DLD1 (cell line): Measurements from ENCODE around the gene CTNNBL1.
"Not testable (repeated sequence)": the region's sequence is repeated elsewhere in the genome, so short reads cannot be mapped to it uniquely, and the experiment has no call there.

Experiments used
- in situ Hi-C: cut with HindIII; loops from 2 replicates; pipeline ENCODE4 v1.10.0; 2017; ENCODE audit warnings: low sequenced_read_pairs

The CTNNBL1 gene

GRCh38 chr20:37693635-37694626 is at the start of gene CTNNBL1:
Gene CTNNBL1 (plus strand): TSS chr20:37694030. CDS start chr20:37694123, 93 bp downstream.
- in situ Hi-C loops: no loop called here

- in situ Hi-C loops: loop anchor here (5.0 kb wide), 1 partner anchor 63 kb away; no protein-coding TSS in a partner anchor
Measured at GRCh38 chr20:37644605-37645004, 49.2 kb upstream of the CTNNBL1 start.

DNA sequence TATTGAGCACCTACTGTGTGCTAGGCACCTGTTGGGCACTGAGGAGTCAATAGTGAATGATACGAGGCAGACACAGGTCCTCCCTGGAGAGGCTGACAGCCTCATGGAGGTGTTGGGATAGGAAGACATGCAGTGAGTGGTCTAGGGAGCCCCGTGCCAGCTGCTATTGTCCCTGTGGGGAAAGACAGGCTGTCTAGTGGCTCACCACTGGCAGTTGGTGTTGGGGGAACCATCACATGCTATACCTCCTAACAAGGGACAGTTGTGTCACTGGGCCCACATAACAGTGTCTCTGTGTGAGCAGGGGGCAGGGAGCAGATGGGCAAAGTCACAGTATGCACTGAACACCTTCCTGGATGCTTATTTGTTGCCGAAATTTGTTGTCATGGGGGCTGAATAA is 45.9 kb upstream of the CTNNBL1 start:
- in situ Hi-C loops: no loop called here

GRCh38 chr20:37649017-37649416 is 44.8 kb upstream of the CTNNBL1 start:
- in situ Hi-C loops: no loop called here

DNA sequence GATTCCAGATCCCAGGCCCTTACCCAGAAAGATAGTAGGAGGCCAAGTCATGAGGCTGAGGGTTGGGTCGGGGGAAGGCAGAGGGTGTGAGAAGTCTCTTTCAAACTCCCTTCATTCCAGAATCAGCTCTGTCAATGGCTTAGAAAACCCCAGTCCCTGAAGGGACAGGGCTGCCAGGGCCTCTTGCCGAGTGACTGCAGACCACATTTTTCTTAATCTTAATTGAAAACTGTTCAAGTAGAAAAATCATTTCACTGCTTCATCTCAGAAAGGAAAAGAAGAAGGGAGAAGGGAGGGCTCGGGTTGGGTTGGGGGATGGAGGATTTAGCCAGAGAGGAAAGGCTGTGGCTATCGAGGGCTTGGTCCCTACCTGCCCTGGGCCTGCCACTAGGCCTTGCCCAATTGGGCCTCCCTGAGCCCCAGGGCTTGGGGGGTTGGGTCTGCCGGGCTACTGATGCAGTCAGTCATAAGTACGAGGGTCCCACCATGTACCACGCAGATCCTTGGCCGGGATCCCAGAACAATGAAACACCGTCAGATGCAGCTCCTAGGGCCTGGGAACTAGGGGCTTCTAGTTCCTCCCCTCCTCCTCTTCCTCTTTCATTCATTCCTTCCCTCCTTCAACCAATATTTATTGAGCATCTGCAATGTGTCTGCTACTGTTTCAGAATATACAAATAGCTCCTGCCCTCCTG is 44.0 kb upstream of the CTNNBL1 start:
- in situ Hi-C loops: no loop called here

- in situ Hi-C loops: no loop called here
Measured at GRCh38 chr20:37650661-37651060, 43.2 kb upstream of the CTNNBL1 start.

- in situ Hi-C loops: no loop called here
Measured at GRCh38 chr20:37651932-37652331, 41.9 kb upstream of the CTNNBL1 start.

GRCh38 chr20:37656945-37657344 is 36.9 kb upstream of the CTNNBL1 start:
- in situ Hi-C loops: no loop called here

DNA sequence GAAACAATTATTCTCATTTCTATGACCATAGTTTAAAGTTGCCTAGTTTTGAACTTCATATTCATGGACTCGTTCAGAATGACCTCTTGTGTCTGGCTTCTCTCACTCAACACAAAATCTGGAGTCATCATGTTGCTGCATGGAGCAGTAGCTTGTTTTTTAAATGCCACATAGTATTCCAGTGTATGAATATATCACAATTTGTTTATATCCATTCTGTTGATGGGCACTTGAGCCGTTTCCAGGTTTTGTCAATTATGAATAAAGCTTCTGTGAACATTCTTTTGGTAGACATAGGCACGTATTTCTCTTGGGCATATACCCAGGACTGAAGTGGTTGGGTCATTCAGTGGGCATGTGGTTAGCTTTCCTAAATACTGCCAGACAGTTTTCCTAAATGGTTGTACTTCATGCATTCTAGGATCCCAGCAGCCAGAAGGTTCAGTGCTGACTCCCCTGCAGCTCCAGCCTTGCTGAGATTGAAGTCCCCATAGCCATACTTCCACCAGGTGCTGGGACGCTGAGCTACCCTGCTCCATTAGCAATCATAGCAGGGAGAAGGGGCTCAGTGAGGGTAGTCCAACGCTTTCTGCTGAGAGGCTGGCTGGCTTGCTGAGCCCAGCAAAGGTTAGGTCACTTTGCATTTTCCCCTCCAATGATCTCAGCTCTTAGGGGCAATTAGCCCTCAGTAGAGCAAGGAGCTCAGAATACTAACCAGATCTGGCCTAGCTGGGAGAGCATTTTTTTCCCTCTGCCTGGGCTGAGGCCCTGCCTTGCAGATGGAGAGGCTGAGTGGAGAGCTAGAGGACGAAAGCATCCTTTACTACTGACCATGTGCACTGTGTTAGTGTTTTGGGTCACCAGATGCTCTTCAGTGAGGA is 35.7 kb upstream of the CTNNBL1 start:
- in situ Hi-C loops: no loop called here

DNA sequence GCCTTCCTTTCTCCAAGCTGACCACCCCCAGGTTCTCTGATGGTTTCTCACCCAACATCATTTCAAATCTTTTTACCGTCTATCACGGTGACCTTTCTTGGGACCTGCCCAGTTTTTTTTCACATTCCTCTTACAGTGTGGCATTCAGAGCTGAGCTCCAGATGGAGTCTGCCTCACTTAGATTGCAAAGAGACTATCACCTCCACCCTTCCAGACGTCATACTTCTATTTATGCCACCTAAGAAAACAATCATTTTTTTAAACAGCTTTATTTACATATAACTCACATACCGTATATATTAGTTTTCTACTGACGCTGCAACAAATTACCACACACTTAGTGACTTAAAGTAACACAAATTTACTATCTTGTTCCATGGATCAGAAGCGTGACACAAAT is 32.3 kb upstream of the CTNNBL1 start:
- in situ Hi-C loops: no loop called here

GRCh38 chr20:37662308-37662707 is 31.5 kb upstream of the CTNNBL1 start:
- in situ Hi-C loops: no loop called here

- in situ Hi-C loops: not testable (repeated sequence)
Measured at GRCh38 chr20:37664595-37664994, 29.2 kb upstream of the CTNNBL1 start.

DNA sequence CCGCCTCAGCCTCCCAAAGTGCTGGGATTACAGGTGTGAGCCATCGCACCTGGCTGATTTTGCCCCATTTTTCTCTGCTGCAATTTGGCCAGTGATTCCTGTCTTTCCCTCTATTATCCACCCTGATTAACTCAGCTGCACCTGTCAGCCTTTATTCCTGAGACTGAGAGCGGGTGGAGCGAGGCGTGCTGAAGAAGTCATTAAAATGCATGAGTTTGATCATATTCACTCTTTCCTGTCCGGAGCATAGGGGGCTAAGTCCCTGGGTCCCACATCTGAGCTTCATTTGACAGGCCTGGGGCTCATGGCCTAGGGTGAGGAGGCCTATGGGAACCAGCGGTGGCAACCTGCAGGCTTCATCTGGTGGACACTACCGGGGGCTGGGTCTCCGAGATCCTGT is 25.7 kb upstream of the CTNNBL1 start:
- in situ Hi-C loops: no loop called here

DNA sequence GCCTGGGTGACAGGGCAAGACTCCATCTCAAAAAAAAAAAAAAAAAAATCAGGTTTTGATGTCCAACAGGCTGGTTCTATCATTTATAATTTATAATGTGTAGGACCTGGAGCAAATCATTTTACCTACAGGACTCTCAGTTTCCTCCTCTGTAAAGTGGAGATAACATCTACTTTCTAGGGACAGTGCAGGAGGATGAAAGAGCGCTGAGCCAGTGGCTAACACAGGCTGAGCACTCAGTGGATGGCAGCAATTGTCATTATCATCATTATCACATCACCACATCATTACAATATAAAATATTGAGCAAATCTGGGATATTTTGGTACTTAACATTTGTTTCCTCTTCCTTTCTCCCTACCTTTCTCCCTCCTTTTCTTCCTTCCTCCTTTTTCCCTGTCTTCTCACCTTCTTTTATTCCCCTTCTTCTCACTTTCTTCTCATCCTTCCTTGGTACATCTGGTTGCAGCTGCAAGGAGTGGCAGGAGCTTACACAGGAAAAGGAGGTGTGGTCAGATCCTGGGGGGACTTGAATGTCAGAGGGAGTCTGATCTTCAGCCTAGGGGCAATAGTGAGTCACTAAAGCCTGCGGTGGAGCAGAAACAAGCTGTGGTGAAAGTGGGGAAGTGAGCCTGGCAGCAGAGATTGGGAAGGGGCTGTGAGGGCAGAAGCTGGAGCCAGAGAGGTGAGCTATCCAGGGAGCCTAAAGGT is 24.6 kb upstream of the CTNNBL1 start:
- in situ Hi-C loops: no loop called here

DNA sequence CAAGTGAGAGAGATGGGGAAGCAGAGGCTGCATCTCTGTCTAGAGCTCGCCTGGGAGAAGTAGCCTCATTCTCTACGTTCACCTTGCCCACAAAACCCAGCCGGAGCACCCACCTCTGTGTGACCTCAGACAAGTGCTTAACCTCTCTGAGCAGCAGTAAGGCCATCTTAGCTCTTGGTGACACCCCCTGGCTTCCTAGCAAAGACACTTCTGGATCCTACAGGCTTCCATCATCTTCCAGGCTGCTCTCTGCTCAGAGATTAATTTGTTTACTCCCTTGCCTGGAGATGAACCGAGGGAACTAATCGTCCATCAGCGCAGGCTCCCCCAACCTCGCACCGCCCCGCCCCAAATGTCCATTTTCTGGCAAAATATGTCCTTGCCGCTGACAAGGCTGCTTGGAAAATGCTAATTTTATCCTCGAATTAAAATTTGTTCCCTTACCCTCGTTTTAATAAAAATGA is 24.0 kb upstream of the CTNNBL1 start:
- in situ Hi-C loops: loop anchor here (5.0 kb wide), 1 partner anchor 38 kb away; no protein-coding TSS in a partner anchor

DNA sequence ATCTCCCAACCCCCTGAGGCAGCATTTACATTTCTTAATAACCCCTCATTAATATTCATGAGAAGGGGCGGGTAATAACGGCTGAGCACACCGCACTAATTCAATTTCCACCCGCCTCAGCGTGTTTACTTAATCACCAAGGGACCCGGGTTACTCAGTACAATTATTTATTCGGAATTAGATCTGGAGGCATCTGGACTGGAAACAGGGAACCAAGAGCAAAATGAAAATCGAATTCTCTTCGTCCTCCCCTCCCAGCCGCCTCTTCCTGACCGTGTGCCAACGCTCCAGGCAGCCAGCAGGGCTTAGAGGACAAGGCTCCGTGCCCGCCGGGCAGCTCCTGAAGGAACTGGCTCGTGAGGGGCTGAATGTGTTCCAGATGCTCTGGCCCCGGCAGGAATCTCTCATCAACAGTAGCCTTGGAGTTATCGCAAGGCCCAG is 23.5 kb upstream of the CTNNBL1 start:
- in situ Hi-C loops: loop anchor here (5.0 kb wide), 1 partner anchor 38 kb away; no protein-coding TSS in a partner anchor

GRCh38 chr20:37672143-37672542 is 21.7 kb upstream of the CTNNBL1 start:
- in situ Hi-C loops: loop anchor here (5.0 kb wide), 1 partner anchor 40 kb away; no protein-coding TSS in a partner anchor

- in situ Hi-C loops: loop anchor here (5.0 kb wide), 1 partner anchor 41 kb away; no protein-coding TSS in a partner anchor
Measured at GRCh38 chr20:37673444-37673843, 20.4 kb upstream of the CTNNBL1 start.

GRCh38 chr20:37676440-37676839 is 17.4 kb upstream of the CTNNBL1 start:
- in situ Hi-C loops: no loop called here
